Lung (tissue), 12 donors: ENCODE results near the gene SUPT4H1. TPM values are rescaled to one million over a fixed set of nuclear protein-coding genes. Genes with fewer than 3 reads are reported as not detected.

ENCODE experiments used
- ATAC-seq: fragments of 200-7000 bp; cut with Tn5 transposase; one replicate; pipeline ENCODE4 v1.9.1; 2020; ENCODE audit warnings: moderate number of reproducible peaks; ENCODE audit not compliant: insufficient read depth, low FRiP score
- DNase-seq, 3 donors: peaks; one replicate each; pipeline ENCODE4 v3.0.0-alpha.2; 2013 to 2017
- H3K27ac ChIP-seq, 2 donors: one replicate each; pipeline ENCODE4 v1.5.1; 2013; ENCODE audit warnings: mild to moderate bottlenecking in 2 of 2, moderate library complexity in 2 of 2, control low read depth in 1 of 2, inconsistent platforms in 1 of 2, low read depth in 1 of 2, low read length in 1 of 2
- H3K27me3 ChIP-seq, 3 donors: one replicate each; pipeline ENCODE4 v1.5.1; 2013; ENCODE audit warnings: low read length in 2 of 3; ENCODE audit not compliant: control insufficient read depth in 3 of 3, insufficient read depth in 3 of 3
- H3K36me3 ChIP-seq, 4 donors: one replicate each; pipeline ENCODE4 v1.5.1; 2013; ENCODE audit warnings: low read length in 4 of 4, mild to moderate bottlenecking in 1 of 4, moderate library complexity in 1 of 4; ENCODE audit not compliant: control insufficient read depth in 4 of 4, insufficient read depth in 4 of 4
- H3K4me1 ChIP-seq, 5 donors: one replicate each; pipeline ENCODE4 v1.5.1; 2013; ENCODE audit warnings: low read length in 5 of 5, mild to moderate bottlenecking in 2 of 5, moderate library complexity in 1 of 5; ENCODE audit not compliant: control insufficient read depth in 5 of 5, insufficient read depth in 5 of 5
- H3K4me3 ChIP-seq: one replicate; pipeline ENCODE4 v1.5.1; 2013; ENCODE audit warnings: mild to moderate bottlenecking, control low read depth, moderate library complexity
- H3K9ac ChIP-seq, 2 donors: one replicate each; pipeline ENCODE4 v1.5.1; 2013; ENCODE audit warnings: low read length in 2 of 2, control low read depth in 1 of 2; ENCODE audit not compliant: insufficient read depth in 1 of 2
- H3K9me3 ChIP-seq, 4 donors: one replicate each; pipeline ENCODE4 v1.5.1; 2013; ENCODE audit warnings: low read length in 3 of 4, mild to moderate bottlenecking in 1 of 4, moderate library complexity in 1 of 4; ENCODE audit not compliant: control insufficient read depth in 4 of 4, insufficient read depth in 3 of 4
- CTCF ChIP-seq: IDR thresholded peaks from 2 replicates; pipeline ENCODE4 v1.5.1; 2012; ENCODE audit warnings: mild to moderate bottlenecking; ENCODE audit errors: control extremely low read depth, extremely low read depth
- WGBS, 2 donors: extraction: QIAGEN DNeasy Blood & Tissue Kit; methylation state at CpG; one replicate each; pipeline ENCODE4 v1.1.7; 2013; 5-methylcytosine and 5-hydroxymethylcytosine counted together
- polyA plus RNA-seq, 2 donors: library from polyadenylated mRNA; stranded (reverse); fragments of 200-250 nt; gene quantifications; one replicate each; pipeline ENCODE4 v1.2.1, GENCODE V29; 2013
- total RNA-seq, 2 donors: library from RNA; depleted of rRNA in 1 of 2; stranded (reverse); fragments of >200 nt in 1 of 2; gene quantifications; one replicate each; pipeline ENCODE4 v1.2.1, GENCODE V29; 2014 to 2021
- donor health status: control.
- donor health status: control.
- donor health status: Bipolar disorder and iron deficiency.
- donor health status: healthy.
- donor health status: DM: yes; HTN: yes; CAD: no.

SUPT4H1 gene
- total and polyA plus RNA-seq, 4 donors, result 54.6 to 97.5 (median 67.4) TPM

- ATAC-seq (no peak), DNase-seq (peak; percentile 58 to 73 (median 64))
- WGBS, 2 donors, result 18 to 24% methylated on average over 21 to 23 of the region's 23 CpGs
- Histone ChIP-seq H3K27ac (no peak within 1 kb of the TSS), H3K9ac (no peak within 1 kb of the TSS), H3K36me3 (no peaks in the 10 kb centered on the region), H3K4me3 (no peak within 1 kb of the TSS), H3K9me3 (no peaks in the 10 kb centered on the region), H3K4me1 (peaks cover 0 to 25% (median 6%) of the 10 kb centered on the region in 5 donors), H3K27me3 (no peaks in the 10 kb centered on the region)
- no peak for TF ChIP-seq CTCF
Observed at GRCh38 chr17:58328195-58329034, 23.6 kb downstream of the SUPT4H1 start, which contains the start of gene TSPOAP1. TSPOAP1 (minus strand) TSS chr17:58328795; CDS start chr17:58327920, 875 bp downstream.

- no peak overlapping the region for H3K4me3 ChIP-seq
- 42 to 59% methylated on average over 19 of the region's 19 CpGs for WGBS, 2 donors
- ATAC-seq, result no peak
- H3K9me3 ChIP-seq, result no peaks in the 10 kb centered on the region
- peak overlapping the region in 1 of 2 donors; percentile 12 for H3K27ac ChIP-seq
- peaks cover 0 to 26% (median 6%) of the 10 kb centered on the region in 5 donors for H3K4me1 ChIP-seq
- no peak overlapping the region for H3K9ac ChIP-seq
- no peaks in the 10 kb centered on the region for H3K27me3 ChIP-seq
- TF ChIP-seq CTCF, result no peak
- no peak for DNase-seq
- H3K36me3 ChIP-seq, result no peaks in the 10 kb centered on the region
Observed at GRCh38 chr17:58327363-58328194, 24.4 kb downstream of the SUPT4H1 start.

- no peak overlapping the region for H3K9ac ChIP-seq
- H3K4me1 ChIP-seq, result peaks cover 0 to 26% (median 6%) of the 10 kb centered on the region in 5 donors
- WGBS, 2 donors, result 72% methylated on average over 9 of the region's 9 CpGs
- TF ChIP-seq CTCF, result no peak
- no peak overlapping the region for H3K4me3 ChIP-seq
- no peaks in the 10 kb centered on the region for H3K9me3 ChIP-seq
- no peak overlapping the region for H3K27ac ChIP-seq
- no peak for DNase-seq
- no peaks in the 10 kb centered on the region for H3K36me3 ChIP-seq
- ATAC-seq, result no peak
- no peaks in the 10 kb centered on the region for H3K27me3 ChIP-seq
Observed at GRCh38 chr17:58326609-58327362, 25.2 kb downstream of the SUPT4H1 start.
